Measurements from ENCODE around the gene RAB3A.
A peak's percentile ranks its signal among the peaks of the same experiment; 100 is the strongest.

DNA sequence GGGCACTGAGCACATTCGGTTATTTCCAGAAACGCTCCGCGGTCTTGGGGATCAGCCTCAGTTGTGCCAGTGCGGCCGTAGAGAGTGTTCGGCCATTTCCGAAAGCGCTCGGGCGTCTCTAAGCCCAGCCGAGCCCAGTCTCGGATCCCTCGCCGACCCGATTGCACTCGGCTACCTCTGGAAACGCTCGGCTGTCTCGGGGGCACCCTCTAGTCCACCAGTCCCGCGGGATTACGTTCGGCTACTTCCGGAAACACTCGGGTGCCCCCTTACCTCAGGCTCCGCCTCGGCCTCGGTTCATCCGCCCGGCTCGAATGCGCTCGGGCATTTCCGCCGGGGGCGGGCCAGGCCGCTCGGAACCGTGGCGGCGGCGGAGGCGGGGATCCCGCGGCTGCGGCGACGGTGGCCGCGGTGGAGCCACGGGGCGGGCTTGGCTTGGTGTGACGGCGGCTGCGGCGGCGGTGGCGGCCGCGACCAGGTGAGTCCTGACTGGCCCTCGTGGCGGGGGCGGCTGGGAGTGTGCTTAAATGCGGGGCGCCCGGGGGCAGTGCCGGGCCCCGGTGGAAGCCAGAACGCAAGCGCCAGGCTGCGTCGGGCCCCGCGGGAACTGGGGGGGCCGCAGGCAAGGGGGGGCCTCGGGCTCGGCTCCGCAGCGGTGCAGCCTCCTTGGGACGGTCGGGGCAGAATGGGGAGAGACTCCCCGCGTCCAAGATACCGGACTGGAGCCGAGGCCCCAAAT lies 50.9 kb downstream of the RAB3A start, which contains the start of gene PIK3R2:
- TF ChIP-seq CTCF (IDR thresholded peaks at IDR 0.05), result no peak
- peak; percentile 32 to 81 for TF ChIP-seq POLR2A (IDR thresholded peaks at IDR 0.05)

Data from adrenal gland (tissue), 5 donors.